Measurements from ENCODE around the gene UBR7.

The UBR7 gene

DNA sequence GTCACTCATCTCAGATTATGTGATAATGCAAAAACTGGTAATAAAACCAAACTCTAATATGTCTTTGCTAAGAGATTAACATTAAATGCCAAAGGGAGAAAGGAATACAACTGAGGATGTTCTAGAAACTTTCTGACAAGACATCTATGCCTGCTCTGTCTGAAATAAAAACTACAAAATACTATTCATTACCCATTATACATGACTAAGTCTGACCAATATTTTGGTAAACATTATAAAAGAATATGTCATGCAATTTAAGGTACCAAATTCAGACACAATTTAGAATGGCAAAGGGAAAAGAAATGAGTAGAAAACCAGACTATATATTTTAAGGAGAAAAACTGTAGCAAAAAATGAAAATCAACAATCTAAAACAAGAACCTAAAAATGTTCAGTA, 39.5 kb downstream of the UBR7 start:
- in situ Hi-C loops (cut with HindIII; ENCODE audit: low sequenced_read_pairs): no loop called here

DNA sequence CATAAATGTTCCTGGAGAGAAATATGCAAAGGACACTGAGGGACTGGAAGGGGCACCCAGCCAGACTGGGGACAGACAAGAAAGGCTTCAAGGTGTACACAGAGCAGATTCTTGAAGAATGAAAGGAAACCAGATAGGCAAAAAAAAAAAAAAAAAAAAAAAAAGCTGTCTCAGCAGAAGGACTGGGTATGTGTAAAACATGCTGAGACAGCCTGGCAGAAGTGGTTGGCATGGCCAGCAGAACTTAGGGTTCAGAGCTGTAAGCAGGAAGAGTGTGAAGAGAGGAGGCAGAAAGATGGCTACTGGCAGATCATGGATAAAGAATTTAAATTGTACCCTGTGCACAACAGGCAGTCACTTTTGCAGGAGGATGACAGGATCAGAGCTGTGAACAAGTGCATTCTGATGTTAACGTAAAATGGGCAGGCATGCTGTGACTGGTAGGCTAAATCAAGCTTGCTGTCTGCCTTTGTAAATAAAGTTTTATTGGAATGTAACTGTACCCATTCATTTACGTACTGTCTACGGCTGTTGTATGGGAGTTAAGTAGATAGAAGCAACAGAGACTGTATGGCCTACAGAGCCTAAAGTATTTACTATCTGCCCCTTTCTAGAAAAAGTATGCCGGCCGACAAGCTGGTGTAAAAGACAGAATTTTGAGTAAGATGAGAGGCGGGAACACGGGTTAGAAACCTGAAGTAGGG, 42.2 kb downstream of the UBR7 start:
- in situ Hi-C loops (cut with HindIII; ENCODE audit: low sequenced_read_pairs): no loop called here

DNA sequence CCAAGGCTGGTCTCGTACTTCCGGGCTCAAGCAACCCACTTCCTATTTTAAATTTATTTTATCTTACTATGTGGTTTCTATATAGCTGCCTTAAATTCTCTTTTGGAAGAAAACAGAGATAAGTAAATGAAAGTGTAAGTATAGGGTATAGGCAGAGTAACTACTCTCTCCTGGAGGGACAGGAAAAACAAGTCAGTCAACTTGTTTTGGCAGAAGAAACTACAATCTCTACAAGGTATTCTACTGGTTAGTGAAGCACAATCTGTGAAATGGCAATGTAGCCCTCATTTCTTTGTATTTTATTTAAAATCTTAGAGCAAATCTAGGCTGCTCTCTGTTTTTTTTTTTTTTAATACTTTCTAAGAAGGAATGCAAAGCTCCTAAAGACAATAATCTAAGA, 55.4 kb downstream of the UBR7 start:
- in situ Hi-C loops (cut with HindIII; ENCODE audit: low sequenced_read_pairs): no loop called here

DNA sequence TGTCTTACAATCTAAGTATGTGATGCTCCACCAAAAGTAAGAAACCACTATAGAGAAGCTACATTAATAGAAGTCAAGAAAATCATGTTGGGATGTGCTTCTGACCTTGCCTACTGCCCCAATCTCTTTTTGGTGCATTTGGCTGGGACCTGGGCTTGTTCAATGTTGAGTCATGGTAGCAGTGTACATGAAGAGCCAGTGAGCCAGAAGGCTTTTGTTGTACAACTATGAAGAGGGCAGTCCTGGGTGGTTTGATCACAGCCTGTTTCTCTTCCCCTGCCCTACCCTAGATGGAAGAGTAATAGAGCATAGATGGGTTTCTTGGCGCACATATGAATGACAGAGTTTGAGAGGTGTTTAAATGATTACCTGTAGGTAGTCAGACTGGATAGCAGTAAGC, 56.4 kb downstream of the UBR7 start:
- in situ Hi-C loops (cut with HindIII; ENCODE audit: low sequenced_read_pairs): no loop called here

DNA sequence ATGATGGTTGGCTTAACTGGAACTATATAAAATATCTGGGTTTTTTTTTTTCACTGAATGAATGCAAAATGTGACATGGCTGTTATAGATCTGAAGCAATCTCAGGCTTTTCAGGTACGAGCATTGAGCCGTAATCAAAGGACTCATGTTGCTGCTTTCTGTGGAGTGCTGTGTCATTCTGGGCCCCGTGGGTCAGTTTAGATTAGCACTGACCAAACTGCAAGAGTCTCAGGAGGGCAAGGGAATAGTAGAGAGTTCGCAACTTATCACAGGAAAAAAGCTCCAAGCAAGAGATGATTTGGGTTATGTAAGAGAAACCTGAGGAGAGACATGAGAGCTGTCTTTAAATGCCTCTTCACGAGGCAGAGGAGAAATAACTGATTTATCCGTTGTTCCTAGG, 59.1 kb downstream of the UBR7 start:
- in situ Hi-C loops (cut with HindIII; ENCODE audit: low sequenced_read_pairs): no loop called here

DNA sequence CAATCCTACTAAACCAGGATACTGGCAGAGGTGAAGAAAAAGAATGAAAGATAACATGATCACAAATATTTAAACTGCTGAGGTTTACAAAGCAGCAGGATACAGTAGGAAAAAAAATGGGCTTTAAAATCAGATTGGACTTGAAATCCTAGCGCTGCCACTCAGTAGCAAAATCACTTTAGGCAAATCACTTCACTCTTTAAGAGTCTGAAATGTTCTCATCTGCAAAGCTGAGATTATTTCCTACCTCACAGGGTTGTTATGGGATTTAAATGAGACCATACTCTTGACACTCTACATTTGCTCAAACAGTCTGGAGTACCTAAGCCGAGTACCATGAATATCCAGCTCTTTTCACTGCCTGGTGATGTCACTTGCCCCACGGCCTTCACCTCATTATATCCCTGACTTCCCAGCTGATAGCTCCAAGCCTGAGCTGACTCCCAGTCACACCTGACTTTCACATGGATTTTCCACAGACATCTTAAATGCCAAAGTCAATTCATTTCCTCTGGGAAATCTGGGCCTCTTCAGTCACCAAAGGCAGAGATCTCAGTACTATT, 60.2 kb downstream of the UBR7 start:
- in situ Hi-C loops (cut with HindIII; ENCODE audit: low sequenced_read_pairs): no loop called here

DNA sequence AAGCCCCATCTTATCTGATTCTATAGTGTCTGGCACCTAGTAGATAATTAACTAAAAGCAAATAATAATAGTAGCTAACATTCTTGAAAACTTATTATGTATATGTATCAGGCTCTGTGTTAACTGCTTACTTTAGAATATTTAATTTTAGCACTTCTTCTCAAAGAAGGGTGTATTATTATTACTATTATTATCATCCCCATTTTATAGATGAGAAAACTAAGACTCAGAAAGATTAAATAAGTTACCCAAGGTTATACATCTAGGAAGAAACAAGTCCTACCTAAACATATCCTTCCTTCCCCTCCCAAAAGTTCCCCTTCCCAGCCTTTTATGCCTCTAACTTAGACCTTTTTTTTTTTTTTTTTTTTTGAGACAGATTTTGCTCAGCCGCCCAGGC, 61.4 kb downstream of the UBR7 start:
- in situ Hi-C loops (cut with HindIII; ENCODE audit: low sequenced_read_pairs): no loop called here

DNA sequence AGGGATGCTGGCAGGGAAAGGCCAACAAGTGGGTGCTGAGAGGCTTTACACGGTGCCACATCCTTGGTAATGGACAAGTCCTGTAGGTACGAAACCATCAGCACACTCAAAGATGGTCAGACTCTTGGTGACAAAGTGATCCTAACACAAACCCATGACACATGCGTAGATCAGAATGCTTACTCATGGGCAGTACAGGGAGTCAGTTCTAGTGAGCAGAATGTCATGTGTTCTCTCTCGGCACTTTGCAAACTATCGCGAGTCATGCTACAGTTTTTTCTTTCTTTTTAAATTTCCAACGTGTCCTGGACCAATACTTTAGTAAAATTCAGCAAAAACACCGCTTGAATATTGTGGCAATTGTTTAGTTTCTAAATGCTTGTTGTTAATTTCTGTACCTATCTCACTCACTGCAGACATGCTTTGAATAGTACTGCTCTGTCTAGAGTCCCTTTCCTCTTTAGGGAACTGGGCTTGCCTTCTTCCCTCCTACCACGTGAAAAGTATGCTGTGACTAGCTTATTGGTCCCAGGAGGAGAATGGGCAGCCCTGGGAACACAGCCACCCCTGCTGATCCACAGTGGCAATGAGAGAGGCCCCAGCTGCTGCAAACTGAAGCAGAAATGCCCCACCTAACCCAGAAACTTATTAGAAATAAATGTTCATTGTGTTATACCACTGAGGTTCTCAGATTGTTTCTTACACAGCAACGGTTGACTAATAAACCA, 62.4 kb downstream of the UBR7 start:
- in situ Hi-C loops (cut with HindIII; ENCODE audit: low sequenced_read_pairs): no loop called here

DNA sequence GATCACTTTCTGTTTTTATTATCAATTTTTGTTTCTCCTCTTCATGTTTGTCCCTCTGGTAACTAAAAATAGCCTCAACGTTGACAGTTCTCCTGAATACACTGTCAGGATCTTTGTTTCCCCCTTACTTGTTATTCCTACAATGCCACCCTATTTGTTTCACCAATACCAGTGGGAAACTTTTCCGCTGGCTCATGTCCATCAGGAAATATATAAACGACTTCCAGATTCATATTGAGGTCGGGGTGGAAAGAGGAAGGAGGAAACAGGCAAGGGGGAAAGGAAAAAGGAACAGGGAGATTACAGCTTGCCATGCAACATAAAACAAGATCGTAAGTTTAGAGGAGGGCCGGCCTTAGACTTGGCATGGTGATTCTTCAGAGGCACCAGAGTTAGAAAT, 64.1 kb downstream of the UBR7 start:
- in situ Hi-C loops (cut with HindIII; ENCODE audit: low sequenced_read_pairs): no loop called here

DNA sequence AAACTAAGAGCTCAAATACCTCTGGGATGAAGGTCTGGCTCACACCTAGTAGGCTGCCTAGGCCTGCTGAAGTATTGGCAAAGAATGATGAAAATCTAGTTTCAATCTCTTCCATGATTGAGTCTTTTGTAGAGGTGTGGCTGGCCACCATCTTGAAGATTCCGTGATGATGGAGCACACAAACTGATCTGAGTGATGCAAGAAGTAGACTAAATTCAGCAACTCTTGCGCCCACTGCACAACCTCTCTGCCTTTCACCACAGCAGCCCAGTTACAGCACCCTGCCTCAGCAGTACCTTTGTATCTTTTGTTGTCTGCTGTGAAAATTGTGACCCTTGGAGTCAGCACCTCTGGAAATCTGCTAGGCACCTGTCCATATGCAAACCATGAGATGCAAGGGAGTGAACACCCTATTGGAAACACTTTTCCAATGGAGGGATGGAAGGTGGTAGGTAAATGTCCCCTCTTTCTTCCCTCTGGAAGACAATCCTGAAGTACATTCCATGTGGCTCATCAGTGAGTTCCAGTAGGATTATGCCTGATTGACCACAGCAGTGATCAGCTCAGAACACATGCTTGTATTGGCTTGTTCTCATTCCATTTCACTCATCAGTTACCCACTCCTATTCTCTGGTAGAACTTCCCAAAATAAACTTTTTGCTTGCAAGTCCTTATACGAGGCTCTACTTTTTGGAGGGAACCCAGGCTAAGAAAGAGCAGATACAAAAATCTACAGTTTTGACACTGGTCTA, 67.2 kb downstream of the UBR7 start:
- in situ Hi-C loops (cut with HindIII; ENCODE audit: low sequenced_read_pairs): no loop called here

DNA sequence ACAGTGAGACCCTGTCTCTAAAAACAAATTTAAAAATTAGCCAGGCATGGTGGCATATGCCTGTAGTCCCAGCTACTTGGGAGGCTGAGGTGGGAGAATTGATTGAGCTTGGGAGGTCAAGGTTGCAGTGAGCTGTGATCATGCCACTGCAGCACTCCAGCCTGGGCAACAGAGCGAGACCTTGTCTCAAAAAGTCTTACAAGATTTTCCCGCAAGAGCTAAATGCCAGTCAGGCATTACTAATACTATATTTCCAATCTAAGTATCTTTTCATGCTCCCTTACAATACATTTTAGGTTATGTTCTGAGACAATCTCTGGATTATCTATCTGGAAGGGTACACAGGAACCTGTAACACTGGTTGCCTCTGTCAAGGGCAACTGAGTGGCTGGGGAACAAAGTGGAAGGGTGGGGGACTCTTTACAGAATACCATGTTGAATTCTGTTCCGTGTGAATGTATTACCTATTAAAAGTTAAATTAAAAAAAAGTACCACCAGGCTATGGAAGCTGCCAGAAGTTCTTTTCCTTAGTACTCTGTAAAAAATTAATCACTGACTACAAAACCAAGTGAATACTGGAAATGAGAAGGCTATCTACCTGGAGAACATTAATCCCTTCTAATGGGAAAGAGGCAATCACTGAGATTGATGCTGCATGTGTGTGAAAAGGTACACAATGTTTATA, 69.1 kb downstream of the UBR7 start:
- in situ Hi-C loops (cut with HindIII; ENCODE audit: low sequenced_read_pairs): no loop called here

Measured in DLD1 (cell line).